T47D (cell line): ENCODE results near the gene BMP6.
A peak's percentile ranks its signal among the peaks of the same experiment; 100 is the strongest.

Source experiments
- DNase-seq, 2 experiments: peaks; one replicate each; pipeline versions ENCODE4 v3.0.0 to v3.0.0-alpha.2; 2011 to 2012; ENCODE audit warnings: low read depth in 1 of 2, low spot score in 1 of 2
- JUND ChIP-seq: IDR thresholded peaks from 2 replicates; pipeline ENCODE4 v1.6.1; 2012; ENCODE audit warnings: low read depth
- in situ Hi-C: cut with HindIII; loops from 2 replicates; pipeline ENCODE4 v1.10.0; 2016; ENCODE audit warnings: low sequenced_read_pairs, low pct_unique_long_range_greater_than_20kb

The BMP6 gene

GRCh38 chr6:7906741-7907140, 180.8 kb downstream of the BMP6 start:
- no peak for TF ChIP-seq JUND
- DNase-seq = no peak
- in situ Hi-C loops = no loop called here

DNA sequence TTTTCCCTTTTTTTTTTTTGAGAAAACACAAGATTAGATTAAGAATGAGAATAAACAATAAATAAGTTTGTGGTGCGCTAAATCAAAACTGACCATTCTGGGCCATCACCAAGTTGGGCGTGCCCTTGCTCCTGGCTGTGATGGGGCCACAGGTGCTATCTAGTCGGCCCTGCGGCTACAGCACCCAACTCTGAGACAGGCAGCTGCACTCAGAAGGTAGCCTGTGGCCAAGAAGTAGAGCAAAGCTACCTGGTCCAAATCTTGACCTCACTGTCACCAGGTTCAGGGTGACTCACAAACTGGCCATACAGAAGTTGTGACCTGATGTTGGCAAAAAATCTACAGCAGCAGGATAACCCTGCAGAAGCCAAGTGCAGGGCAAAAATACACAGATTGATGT, 181.3 kb downstream of the BMP6 start:
- DNase-seq = no peak
- no peak for TF ChIP-seq JUND
- in situ Hi-C loops = no loop called here

GRCh38 chr6:7909323-7910276, 183.7 kb downstream of the BMP6 start:
- no peak for TF ChIP-seq JUND
- peak; percentile 73 to 86 for DNase-seq
- in situ Hi-C loops = no loop called here

- no peak for DNase-seq
- in situ Hi-C loops = no loop called here
- TF ChIP-seq JUND = no peak
These were observed 184.4 kb downstream of the BMP6 start for GRCh38 chr6:7910298-7910653.

GRCh38 chr6:7910654-7911344, 184.9 kb downstream of the BMP6 start, which contains the start of gene TXNDC5:
TSS of gene TXNDC5 (minus strand) at chr6:7910788. CDS start at chr6:7910776, 12 bp downstream.
- no peak for TF ChIP-seq JUND
- in situ Hi-C loops = no loop called here
- peak; percentile 82 to 90 for DNase-seq

GRCh38 chr6:7911345-7911725, 185.4 kb downstream of the BMP6 start:
- no peak for TF ChIP-seq JUND
- in situ Hi-C loops = no loop called here
- peak in 1 of 2 experiments; percentile 15 for DNase-seq

- no peak for DNase-seq
- in situ Hi-C loops = no loop called here
These were observed 186.1 kb downstream of the BMP6 start for GRCh38 chr6:7912024-7912423.

DNA sequence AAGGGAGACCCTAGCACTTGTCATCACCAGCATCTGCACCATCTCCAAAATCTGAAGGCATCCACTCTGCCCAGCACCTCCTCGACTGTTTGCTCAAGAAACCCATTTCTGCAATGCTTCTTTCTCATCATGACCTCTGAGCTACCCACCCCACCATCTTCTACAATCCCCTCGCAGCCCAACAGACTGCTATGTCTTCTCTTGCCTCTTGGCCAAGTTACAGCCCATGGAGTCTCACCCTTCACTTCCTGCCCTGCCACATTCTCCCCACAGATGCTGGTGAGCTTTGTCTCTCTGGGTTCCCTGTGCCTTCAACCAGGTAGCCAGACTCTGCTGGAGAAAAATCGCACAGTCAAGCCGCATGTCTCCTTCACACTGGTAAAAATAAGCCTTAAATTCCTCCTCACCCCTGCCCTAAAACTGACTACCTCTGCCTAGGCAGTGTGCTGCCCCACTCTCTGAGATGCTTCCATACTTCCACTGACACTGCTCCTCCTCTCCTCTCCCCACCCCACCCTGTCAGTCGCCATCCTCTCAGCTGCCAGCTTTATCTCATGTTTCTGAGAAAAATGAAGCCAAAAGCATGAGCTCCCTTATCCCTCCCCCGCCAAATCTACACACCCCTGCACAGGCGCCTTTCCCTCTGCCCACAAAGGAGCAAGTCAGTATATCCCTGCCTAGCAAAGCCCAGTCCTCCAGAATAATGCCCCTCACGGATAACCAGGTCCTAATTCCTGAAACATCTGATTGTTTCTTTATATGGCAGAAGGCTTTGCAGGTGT, 187.0 kb downstream of the BMP6 start:
- in situ Hi-C loops = no loop called here
- TF ChIP-seq JUND = no peak
- DNase-seq = no peak

More at GRCh38 chr6:7912024-7912423, 186.1 kb downstream of the BMP6 start:
- no peak for TF ChIP-seq JUND

DNA sequence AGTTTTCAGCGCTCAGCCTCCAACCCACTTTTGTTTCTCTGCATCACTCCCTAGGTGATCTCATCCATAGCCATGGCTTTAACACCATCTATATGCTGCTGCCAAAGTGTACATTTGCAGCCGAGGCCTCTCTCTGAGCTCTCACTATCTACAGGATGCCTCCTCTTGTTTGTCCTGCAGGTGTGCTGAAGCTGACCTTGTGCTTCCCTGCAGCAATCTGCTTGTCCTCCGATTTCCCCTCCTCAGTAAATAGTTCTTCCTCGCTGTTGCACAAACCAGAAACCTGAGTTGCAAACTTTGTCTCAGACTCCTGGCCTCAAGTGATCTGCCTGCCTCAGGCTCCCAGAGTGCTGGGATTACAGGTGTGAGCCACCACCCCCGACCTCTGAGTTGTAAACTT, 188.4 kb downstream of the BMP6 start:
- in situ Hi-C loops = no loop called here
- no peak for DNase-seq
- no peak for TF ChIP-seq JUND

DNA sequence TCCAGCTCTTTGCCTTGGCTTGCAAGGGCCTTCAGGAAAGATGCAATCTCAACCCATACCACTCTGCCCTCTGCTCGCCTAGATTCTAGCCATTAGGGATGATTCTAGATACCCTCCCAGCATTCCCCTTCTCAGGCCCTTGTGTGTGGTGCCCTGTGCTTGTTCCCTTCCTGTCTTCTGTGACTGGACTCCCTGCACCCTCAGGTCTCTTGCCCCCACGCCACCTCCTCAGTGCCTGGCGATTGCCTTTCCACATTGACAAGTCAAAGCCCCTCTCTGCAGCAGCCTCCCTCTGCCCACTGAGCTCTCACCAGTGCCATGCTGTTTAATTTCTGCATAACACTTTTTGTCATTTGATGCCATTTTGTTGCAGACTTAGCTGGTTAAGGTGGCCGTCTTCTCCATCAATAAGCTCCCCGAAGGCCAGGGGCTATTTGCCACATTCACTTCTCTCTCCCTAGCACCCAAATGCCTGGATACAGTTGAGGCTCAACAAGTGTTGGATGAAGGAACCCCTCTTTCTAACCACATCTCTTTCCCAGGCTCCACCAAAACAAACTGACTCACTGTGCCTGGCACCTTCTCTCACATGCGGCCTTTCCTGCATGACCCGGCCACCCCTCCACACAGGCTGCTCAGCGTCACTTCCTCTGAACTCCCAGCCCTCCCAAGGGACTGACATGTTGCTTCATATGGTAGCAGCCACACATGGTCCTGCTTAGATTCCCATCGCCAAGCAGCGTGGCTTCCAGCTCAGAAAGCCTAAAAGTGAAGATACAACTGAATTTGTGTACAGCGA, 189.3 kb downstream of the BMP6 start:
- TF ChIP-seq JUND = no peak
- in situ Hi-C loops = no loop called here
- no peak for DNase-seq

- no peak for DNase-seq
- TF ChIP-seq JUND = no peak
- in situ Hi-C loops = no loop called here
These were observed 191.1 kb downstream of the BMP6 start for GRCh38 chr6:7916959-7917358.

DNA sequence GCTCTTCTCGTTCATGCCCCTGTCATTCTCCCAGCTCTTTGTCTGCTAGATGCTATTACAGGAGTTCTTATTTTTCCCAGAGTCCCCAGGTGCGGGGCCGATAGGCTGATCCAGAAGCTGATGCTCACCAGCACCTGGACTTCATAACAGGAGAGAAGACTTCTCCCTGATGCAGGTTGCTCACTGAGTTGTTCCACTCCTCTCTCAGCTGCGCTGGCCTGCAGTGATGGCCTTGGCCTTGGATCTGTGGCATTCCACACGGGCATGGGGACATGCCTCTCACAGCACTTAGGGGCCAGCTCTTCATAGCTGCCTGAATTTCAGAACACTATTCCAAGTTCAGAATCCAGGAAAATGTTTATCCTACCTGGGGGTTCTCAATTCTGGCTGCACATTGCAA, 191.8 kb downstream of the BMP6 start:
- DNase-seq = no peak
- no peak for TF ChIP-seq JUND
- in situ Hi-C loops = no loop called here
